ENCODE data around the gene CEP295NL.
"Not testable (repeated sequence)": the region's sequence is repeated elsewhere in the genome, so short reads cannot be mapped to it uniquely, and the experiment has no call there.

The CEP295NL gene, protein sequence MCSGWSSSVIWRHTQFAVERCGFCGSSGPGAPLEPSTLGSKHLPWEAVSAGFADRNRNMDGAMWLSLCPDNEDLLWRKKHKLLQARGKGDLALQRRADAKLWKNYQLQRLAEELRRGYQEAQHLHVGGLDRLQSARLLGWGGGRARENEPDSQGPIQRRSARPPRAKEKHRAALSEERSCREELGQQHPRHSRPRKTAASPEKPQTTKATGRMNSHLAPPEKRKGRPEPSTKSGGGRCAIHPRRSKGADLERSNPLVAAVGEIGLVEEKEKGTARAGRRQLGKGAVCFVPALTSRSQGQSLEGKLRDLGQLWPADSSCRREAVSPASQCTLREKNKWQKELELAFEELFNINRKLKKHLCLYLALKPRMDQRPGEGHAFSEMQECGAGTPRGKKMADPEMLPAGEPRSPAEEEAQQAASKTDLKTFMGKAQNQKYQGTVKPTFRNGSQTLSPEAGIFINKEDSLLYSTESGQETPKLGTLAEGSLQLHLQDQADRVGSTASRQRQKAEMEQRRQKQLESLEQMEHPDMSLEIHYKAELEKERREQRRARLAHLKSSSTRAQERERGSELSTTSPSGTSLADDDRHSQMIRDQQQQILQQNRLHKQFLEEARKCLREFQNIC

GRCh38 chr17:78903101-78903779 is at the start of gene CEP295NL:
TSS of gene CEP295NL (minus strand) at chr17:78903201. CDS start at chr17:78901828, 1,373 bp downstream.
- DNase-seq (ENCODE audit: low spot score): peak; percentile 14

GRCh38 chr17:78952706-78953105 is 49.7 kb upstream of the CEP295NL start:
- no peak for DNase-seq (ENCODE audit: low spot score)

DNA sequence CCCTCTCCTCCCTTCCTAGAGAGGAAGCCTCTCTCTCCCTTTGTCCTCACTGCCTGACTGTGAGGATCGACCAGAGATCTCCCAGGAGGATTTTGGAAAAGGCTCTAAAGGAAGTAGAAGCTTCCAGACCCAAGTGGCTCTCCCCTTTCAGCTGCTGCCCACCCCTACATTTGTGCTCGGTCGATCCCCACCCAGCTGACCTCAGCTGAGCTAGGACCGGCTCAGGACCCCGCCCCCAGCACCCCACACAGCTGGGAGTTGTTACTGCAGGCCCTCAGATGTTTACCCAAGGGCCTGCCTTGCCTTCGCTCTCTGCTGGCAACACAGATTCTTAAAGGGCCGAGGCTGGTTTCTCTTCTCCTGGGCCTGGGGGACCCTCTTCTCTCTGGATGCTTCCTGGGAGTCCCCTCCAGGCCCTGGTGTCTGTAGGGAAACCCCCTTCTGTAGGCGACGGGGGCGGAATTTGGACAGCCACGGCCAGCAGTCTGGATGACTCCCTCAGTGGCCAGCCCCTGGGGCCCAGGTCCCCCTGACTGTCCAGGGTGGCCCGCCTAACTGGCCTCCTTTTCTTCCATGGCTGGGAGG is 49.1 kb upstream of the CEP295NL start:
- DNase-seq (ENCODE audit: low spot score): no peak

DNA sequence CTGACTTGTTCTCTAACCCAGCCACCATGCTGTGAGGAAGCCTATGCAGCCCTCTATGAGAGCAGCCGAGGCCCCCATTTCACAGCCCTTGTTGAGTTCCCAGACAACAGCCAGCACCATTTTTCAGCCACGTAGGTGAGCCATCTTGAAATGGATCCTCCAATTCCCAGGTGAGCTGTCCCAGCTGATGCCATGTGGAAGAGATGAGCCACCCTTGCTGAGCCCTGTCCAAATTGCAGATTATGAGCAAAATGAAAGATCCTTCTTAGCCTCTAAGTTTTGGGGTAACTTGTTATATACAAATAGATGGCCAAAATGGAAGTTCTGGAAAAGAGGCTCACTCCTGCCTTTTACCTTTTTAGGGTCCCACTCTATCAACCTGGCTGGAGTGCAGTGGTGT is 47.9 kb upstream of the CEP295NL start:
- no peak for DNase-seq (ENCODE audit: low spot score)

DNA sequence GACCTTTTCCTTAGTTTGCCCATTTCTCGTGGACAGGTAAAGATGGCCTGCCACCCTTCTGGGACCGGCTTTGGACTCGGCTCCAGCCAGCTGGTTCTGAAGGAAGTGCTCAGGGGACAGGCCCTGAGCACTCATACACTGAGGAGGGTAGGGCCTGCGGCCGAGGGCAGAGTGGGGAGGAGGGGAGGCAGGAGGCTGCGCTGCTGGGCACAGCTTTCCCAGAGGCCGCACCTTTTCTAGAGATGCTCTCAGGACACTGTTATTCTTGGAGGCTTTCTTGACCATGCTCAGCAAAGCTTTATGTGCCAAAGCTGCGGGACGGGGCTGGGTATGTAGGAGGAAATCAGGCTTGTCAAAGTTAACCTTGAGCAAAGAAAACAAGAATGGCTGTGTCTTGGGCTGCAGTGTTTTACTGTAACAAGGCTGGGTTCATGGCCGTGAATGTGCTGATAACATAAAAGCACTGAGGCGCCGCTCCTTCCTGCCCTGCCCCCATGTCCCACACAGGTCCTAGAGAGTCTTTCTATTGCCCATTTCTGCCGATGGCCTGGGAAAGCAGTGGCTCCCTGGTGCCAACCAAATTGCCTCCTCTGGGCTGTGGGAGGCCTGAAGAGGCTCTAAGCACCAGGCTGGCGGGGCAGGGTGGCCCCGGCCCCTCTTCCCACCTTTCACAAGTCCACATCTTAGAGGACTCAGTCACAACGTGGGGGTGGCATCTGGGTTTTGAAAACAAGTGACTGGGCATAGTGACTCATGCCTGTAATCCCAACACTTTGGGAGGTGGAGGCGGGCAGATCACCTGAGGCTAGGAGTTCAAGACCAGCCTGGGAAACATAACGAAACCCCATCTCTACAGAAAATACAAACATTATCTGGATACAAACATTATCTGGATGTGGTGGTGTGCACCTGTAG is 44.5 kb upstream of the CEP295NL start:
- DNase-seq (ENCODE audit: low spot score): no peak

- DNase-seq (ENCODE audit: low spot score): no peak
Measured at GRCh38 chr17:78946631-78947030, 43.6 kb upstream of the CEP295NL start.

- no peak for DNase-seq (ENCODE audit: low spot score)
Measured at GRCh38 chr17:78946131-78946530, 43.1 kb upstream of the CEP295NL start.

DNA sequence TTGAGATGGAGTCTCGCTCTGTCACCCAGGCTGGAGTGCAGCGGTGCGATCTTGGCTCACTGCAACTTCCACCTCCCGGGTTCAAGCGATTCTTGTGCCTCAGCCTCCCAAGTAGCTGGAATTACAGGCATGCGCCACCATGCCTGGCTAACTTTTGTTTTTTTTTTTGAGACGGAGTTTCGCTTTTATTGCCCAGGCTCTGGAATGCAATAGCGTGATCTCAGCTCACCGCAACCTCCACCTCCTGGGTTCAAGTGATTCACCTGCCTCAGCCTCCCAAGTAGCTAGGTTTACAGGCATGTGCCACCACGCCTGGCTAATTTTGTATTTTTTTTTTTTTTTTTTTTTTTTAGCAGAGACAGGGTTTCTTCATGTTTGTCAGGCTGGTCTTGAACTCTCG is 42.5 kb upstream of the CEP295NL start:
- not testable (repeated sequence) for DNase-seq (ENCODE audit: low spot score)

DNA sequence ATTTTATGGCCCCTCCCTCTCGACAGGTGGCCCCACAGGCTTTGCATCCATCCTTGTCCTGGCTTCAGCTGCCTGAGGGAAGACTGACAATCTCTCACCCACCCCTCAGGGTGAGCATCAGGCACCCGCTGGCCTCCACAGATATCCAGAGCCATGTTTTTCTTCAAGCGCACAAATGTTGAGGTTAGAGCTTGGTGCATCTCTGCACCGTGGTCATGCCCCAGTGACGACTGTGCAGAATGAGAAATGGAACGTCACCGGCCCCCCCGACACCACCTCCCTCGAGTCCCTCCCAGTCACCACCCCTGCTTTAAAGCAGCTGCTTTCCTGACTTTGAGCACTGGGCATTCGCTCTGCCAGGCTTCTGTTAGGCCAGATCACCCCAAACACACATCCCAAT is 42.0 kb upstream of the CEP295NL start:
- no peak for DNase-seq (ENCODE audit: low spot score)

- DNase-seq (ENCODE audit: low spot score): no peak
Measured at GRCh38 chr17:78944026-78944425, 41.0 kb upstream of the CEP295NL start.

DNA sequence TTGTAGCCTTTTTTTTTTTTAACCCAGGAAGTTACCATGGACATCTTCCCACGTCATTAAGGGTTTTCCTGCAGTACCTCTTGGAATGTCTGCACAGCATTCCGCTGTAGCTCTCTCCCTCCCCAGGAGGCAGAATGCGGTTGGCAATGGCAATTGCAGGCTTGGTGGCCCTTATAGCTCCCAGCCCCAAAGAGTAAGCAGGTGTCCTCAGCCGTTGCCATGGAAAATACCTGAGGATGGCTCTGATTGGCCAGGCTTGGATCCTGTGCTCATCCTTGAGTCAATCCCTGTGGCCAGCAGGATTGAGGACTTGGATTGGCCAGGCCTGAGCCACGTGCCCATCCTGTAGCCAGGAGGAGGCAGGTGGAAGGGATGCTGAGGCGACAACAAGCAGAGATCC is 37.7 kb upstream of the CEP295NL start:
- no peak for DNase-seq (ENCODE audit: low spot score)

- no peak for DNase-seq (ENCODE audit: low spot score)
Measured at GRCh38 chr17:78940258-78940657, 37.3 kb upstream of the CEP295NL start.

- DNase-seq (ENCODE audit: low spot score): no peak
Measured at GRCh38 chr17:78939615-78940014, 36.6 kb upstream of the CEP295NL start.

DNA sequence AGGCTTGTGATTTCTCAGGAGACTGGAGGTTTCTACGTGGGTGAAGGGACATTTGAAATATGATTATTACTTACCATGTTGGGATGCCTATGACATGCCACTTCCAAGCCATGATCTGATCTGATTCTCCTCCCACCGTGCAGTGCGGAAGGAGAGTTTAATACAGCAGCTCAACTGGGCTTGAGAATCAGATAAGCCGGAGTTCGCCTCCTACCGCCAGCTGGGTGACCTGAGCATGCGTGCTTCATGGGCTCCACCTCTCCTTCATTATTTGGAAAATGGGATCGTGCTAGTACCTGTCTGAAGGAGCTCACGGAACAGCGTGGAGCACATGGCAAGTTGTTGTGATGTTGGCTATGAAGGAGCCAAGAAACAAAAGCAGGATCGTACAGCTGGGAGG is 34.6 kb upstream of the CEP295NL start:
- DNase-seq (ENCODE audit: low spot score): no peak

- no peak for DNase-seq (ENCODE audit: low spot score)
Measured at GRCh38 chr17:78935419-78936323, 32.7 kb upstream of the CEP295NL start.

- DNase-seq (ENCODE audit: low spot score): no peak
Measured at GRCh38 chr17:78934681-78935418, 31.8 kb upstream of the CEP295NL start.

DNA sequence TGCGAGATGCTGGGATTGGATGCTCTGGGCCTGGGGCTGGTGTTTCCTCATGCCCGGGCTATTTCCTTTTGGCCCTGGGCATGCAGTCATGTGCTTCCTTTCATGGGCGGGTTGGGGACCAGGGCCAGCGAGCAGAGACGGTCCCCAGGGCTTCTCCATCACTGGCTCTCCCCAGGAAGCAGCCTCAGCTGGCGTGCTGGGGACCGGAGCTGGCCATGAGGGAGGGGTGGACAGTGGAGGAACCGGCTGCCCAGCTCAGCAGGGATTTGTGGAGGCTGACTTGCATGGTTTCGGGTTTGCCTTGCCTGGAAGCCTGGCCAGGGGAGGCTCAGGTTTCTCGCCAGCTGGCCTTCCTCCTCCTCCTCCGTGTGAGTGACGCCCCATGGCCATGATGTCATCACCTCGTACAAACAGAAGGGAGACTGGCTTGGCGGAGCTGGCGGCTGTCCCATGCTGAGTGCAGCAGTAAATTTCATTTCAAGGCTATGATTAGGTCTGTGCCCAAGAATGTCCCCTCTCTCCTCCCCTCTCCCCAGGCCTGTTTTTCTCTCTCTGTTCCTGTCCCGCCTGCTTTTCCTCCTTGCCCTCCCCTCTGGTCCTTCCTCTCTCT is 31.1 kb upstream of the CEP295NL start:
- no peak for DNase-seq (ENCODE audit: low spot score)

DNA sequence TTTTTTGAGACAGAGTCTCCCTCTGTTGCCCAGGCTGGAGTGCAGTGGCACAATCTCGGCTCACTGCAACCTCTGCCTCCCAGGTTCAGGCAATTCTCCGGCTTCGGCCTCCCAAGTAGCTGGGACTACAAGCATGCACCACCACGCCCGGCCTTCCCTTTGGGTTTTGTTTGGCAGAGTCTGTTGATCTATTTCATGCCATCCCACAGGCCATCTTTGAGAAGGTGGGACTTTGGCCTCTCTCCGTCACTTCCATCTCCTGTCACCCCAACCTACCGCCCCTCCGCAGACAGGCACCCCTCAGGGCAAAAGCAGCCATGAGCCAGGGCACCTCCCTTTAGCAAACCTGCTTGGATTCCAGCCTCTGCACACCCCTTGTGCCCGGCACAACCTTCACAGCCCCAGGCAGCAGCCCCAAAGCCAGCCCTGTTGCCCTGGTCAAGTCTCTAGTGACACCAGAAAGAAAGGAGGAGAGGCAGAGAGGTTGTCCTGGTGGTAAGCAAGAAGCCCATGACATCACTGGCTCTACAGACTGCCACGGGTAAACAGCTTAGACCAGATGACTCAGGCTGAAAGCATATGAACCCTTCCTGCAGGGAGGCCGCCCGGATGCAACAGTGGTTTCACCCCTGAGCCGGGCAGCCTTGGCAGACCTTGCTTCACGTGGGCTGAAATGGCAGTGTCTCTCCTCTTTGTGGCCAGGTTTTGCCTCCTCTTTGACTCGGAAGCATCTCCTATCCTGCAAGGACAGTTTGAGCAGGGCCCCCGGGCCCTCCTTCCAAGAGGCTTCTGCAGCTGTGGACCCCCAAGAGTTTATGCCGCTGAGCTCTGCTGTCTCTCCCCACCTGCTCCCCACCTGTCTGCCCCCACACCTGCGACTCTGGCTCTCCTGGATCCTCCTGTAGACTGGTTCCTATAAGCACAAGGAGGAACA is 30.3 kb upstream of the CEP295NL start:
- DNase-seq (ENCODE audit: low spot score): peak; percentile 78
